HG03520 (cell line): Measurements from ENCODE around the gene CWF19L1.
A peak's percentile ranks its signal among the peaks of the same experiment; 100 is the strongest.

Source experiments
- ATAC-seq: cut with Tn5 transposase; IDR thresholded peaks from one replicate; pipeline ENCODE4 v1.9.1; 2021; ENCODE audit warnings: mild to moderate bottlenecking, moderate library complexity; ENCODE audit not compliant: unreplicated experiment

CWF19L1 gene

DNA sequence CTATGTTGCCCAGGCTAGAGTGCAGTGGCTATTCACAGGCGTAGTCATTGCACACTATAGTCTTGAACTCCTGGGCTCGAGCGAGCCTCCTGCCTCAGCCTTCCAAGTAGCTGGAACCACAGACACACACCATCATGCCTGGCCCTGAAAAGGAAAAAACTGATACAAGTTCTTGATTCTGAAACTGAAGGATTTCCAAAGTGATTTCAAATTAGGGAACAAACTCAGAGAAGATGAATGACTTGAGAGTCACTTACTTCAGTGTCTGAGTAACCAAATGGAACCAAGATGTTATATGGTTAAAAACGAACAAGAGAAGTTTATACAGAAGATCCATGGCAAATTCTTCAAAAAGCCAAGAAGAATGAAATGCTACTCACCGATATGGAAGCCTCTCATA, 14.4 kb downstream of the CWF19L1 start:
- ATAC-seq, result no peak

DNA sequence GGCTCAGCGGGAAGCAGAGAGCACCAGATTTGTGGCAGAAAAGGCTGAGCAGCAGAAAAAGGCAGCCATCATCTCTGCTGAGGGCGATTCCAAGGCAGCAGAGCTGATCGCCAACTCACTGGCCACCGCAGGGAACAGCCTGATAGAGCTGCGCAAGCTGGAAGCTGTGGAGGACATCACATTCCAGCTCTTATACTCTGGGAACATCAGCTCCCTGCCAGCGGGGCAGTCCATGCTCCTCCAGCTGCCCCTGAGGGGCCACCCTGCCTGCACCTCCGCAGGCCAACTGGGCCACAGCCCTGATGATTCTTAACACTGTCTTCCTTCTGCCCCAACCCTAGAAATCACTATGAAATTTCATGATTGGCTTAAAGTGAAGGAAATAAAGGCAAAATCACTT, 18.6 kb downstream of the CWF19L1 start:
- no peak for ATAC-seq

DNA sequence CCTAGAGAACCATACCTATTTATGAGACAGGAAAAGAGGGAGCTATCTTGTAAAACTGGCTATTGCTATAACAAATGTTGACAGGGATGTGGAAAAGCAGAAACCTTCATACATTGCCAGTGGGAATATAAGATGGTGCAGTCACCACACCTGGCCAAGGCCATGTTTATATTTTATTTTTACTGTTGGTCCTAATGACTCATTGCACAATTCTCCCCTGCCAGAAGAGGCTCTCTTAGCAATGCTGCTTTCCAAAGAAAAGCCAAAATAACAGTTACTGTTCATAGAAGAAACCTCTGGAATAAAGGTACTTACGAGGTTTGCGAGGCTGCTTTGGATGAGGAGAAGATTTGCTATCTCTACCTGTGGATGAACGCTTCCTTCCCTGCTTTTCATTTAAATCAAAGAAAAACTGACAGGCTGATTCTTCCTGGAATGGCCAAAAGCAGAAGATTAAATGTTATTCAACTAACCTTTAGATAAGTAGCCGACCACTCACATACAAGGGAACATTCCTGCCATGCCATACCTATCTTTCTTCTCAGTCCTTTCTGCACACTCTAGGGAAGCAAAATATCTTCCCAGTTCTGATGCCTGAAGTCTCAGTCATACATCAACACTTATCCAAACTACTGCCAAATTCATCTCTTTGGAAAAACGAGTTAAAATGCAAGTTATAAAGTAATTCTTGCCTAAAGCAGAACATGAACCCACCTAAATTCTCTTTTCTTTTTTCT, 21.8 kb downstream of the CWF19L1 start:
- ATAC-seq, result no peak

DNA sequence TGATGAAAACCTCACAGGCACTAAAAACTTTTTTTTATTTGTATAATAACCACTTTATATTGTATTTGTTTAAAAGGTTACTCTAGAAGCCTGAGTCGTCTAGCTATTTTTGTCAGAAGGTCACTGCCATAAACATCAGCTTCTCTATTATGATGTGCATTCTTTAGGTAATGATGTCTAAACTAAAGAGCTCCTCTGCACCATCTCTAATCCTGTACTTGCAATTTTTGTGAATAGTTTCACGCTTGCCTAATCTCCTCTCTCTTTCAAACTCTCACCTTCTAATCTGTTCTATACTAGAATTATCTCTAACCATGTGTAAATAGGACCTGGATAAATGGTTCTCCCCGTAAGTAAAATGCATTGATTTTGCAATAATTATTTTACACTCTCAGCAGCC, 27.6 kb downstream of the CWF19L1 start:
- no peak for ATAC-seq

DNA sequence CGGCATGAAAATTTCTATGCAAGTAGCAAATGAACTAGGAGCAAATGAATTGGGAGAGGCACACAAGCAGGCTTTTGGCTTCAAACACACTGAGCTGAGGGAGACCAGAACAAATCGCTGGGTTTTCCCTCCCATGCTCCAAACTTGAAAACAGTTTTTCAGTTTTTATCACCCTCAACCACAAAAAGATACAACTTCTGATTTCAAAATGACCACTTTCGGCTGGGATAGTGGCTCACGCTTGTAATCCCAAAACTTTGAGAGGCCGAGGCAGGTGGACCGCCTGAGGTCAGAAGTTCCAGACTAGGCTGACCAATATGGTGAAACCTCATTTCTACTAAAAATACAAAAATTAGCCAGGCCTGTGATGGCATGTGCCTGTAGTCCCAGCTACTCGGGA, 29.0 kb downstream of the CWF19L1 start:
- no peak for ATAC-seq

DNA sequence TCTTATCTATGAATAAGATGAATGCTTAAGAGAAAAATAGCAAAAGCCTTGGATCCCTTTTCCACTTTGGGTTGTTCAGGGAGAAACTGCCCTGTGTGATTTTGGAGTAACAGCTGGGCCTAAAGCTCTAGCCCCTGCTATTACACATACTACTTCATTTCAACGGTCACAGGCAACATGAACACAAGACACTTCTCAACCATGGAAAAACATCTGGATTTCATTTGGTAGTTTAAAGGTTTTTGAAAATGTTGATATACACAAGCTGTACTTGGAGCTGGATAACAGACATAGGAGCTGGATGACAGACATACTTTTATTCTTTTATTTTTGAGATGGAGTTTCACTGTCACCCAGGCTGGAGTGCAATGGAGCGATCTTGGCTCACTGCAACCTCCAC, 35.3 kb downstream of the CWF19L1 start:
- ATAC-seq, result no peak

DNA sequence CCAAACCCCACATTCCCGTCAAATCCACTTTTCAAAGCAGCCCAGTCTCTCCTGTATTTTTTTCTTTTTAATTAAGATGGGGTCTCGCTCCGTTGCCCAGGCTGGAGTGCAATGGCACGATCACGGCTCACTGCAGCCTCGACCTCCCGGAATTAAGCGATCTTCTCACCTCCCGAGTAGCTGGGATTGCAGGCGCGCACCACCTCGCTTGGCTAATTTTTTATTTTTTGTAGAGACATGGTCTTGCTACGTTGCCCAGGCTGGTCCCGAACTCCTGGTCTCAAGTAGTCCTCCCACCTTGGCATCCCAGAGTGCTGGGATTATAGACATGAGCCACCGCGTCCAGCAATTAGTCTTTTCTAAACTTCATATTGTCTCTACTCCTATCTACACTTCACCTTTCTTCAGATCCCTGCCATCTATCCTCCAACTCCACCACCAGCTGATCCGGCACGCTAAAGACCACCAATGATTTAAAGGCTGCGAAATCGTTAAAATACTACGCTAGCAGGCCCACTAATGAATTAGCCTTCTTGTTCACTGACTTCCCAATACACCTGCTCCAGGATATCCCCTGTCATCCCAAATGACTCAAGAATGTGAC, 37.5 kb downstream of the CWF19L1 start:
- ATAC-seq, result no peak

DNA sequence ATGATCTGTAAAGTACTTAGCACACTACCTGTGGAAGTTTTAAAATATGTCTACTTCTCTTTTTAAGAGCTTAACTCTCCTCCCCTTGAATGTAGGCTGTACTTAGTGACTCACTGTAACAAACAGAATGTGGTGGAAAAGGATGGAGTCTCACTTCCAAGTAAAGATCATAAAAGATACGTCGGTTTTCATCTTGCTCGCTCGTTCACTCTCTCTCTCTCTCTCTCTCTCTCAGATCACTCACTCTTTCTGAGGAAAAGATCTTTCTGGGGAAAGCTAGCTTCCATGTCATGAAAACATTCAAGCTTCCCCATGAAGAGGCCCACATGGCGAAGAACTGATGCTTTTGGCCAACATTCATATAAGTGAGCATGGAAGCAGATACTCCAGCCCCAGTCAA, 43.6 kb downstream of the CWF19L1 start:
- no peak for ATAC-seq

DNA sequence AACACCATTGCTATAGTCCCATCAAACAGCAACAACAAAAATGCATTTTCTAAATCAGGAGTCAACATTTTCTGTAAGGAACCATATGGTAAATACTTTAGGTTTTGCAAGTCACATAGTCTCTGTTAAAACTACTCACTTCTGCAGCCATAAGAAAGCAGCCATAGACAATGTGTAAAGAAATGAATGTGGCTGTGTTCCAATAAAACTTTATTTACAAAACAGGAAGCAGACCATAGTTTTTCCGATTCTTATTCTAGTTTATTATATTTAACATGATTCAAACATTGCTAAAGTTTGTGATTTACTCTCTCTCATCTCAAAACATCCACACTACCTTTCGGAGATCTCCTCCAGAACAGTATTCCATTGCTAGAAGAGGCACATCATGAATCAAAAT, 44.9 kb downstream of the CWF19L1 start:
- no peak for ATAC-seq

DNA sequence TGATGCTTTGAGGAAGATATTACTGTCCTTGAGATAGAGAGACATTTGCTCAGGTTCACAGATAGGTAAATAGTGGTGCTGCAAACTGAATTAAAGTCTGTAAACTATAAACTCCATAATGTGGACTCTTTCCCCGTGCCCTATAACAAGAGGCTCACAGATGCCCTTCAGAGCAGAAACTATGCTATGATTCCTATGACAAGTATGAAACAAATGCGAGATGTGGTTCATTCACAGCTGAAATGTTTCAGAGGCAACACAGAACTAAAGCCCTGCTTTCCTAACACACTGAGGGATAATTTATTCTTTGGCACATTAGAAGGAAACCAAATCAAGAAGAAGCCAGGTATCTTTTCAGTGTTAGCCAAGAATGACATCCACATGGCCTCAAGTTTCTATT, 51.4 kb downstream of the CWF19L1 start:
- ATAC-seq, result no peak

DNA sequence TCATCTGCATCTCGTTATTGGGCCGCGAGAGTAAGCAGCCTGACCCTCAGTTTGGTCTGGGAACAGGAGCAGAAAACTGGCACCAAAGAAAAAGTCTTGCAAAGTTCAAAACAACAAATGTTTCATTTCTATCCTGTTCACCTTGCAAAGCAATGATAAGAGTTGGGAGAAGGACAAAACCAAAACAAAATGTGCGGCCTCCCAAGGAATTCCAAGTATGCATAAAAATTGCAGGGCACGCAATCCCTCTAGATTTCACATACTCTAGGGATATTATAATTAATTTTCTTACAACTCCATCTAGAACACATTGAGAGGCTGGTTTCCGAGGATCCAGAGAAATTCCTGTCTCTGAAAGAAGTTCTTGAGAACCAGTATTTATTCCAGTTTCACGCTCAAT, 58.1 kb downstream of the CWF19L1 start:
- ATAC-seq, result no peak

DNA sequence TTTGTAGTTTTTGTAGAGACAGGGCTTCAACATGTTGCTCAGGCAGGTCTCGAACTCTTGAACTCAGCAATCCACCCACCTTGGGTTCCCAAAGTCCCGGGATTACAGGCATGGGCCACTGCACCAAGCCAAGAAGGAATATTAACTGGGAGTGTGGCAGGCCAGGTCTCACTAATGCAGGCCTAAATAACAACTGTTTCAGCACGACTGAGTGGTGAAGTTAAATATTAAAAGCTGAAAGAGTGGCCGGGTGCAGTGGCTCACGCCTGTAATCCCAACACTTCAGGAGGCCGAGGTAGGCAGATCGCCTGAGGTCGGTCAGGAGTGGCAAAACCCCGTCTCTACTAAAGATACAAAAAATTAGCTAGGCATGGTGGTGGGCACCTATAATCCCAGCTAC, 59.2 kb downstream of the CWF19L1 start:
- no peak for ATAC-seq

DNA sequence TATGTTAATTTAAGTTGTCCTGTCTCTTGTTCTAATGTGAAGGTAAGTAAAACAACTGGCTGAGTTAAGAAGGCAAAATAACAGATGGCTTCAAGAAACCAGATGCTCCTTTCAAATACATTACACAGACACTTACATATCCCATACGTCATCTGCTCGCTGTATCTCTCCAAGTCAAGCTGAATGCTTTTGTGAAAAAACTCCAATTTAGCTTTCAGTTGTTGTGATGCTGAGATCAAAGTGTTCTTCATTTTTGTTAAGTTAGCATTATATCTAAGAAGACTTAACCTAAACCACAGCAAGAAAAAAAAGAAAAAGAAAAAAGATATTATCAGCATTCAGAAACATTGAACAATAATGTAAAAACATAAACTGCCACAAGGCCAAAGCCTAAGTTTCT, 63.1 kb downstream of the CWF19L1 start:
- ATAC-seq, result no peak

DNA sequence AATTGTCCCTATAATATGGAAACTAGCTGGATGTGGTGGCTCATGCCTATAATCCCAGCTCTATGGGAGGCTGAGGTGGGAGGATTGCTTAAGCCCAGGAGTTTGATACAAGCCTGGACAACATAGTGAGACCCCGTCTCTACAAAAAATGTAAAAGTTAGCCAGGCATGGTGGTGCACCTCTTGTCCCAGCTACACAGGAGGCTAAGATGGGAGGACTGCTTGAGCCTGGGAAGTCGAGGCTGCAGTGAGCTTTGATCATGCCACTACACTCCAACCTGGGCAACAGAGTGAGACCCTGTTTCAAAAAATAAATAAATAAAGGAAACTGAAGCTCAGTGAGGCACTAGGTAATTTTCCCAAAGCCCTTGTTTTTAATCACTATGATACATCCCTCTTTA, 65.9 kb downstream of the CWF19L1 start:
- ATAC-seq, result no peak

DNA sequence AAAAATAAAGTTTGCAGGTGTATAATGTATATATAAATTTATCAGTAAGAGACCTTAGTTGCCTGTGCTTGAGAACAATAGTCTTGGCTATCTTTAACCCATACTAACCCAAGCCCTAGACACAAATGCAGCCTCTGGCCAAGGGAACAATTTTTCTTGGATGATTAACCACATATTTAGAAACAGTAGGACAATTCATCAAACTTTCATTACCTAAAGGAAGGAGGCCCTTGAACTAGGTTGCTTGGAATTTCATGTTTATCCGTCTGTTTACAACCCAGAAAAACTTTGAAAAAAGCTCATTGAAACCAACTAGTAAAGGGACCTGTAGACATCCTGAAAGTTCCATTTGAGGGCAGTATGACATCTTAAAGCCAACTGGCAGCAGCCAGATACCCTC, 72.7 kb downstream of the CWF19L1 start:
- ATAC-seq, result no peak

DNA sequence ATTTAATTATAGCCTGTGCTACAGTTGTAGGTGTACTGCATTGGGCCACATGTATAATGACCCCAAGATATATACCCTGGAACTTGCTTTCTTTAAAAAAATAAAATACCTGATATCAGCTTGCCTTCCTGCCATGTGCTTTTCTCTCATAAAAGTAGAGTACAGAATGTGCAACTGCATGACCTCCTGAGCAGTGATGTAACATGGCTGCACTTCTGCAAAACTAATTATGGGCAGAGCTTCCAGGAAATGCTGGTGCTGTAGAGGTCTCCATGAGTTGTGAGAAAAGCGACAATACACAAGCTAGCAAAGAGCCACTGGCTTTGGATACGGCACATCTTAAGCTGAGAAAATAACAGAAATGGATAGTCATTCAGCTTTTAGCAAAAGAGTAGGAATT, 75.1 kb downstream of the CWF19L1 start:
- no peak for ATAC-seq

DNA sequence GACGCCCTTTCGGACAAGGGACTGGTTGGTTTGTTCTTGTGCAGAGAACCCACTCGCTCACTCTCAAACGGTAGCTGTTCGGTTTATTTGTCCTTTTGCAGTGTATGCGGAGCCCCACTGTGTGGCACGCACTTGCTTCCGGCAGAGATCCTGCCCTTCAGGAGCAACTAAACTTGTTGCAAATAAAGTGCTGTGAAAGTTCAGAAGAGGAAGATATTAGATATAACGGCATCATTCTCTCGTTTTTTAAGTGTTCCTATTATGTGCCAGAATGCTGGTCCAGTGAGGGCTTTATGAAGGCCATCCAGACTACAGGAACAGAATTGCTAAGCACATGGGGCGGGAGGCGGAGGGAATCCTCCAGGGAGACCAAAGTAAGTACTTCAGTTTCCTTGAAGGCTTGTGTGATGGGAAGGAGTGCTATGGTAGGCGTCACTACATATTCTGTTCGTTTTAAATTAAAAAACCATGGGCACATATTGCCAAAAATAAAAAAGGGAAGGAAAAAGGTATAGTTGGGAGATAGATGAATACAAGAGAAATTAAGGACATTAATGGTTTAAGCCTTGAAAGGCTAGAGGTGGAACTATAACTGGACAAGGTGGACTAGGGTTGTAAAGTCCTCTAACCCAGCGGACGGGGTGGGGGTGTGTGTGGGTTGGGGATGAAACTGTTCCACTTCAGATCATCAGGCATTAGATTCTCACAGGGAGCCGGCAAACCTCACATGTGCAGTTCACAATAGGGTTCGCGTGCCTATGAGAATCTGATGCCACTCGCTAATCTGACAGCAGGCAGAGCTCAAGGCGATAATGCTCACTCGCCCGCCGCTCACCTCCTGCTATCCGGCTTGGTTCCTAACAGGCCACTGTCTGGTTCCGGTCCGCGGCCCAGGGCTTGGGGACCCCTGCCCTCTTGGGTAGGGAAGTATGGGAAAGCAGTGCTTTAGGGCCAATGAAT, 80.9 kb downstream of the CWF19L1 start:
- ATAC-seq, result peak; percentile 42

DNA sequence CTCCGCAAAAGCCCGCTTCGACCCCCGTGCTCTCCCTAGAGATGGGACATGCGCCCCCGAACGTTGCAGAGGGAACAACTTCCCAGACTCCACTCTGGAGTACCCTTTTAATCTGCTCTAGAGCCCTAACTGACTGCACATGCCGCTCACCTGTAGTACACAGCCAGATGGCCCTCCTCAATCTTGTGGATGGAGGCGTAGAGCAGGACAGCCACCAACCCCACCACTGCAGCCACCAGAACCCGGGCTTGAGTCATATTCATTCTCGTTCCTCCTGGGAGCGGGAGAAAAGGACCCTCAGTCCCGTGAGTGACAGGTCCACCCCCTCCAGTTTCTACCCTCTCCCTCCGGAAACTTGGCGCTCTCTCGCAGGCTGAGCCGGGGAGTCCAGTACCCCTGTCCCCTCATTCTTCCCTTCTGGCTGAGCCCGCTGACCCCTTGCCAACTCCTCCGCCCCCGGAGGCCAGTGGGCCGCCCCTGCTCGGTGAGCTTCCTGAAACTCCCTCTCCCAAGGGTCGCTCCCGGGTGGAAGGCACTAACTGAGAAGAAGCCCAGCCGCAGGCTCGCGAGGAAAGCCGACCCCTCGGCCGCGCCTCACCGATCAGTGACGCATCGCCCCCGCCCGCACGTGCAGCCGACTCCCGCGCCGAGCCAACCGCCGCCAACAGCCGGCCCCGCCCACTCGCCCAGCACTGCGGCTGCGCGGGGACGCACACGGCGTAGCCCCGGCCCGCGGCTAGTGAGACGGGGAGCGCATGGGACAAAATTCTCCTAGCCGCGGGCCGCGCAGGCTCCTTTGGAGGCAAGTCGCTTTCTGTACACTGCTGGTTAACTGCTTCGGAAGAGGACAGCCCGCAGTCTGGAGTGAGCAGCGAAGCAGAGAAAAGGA, 81.8 kb downstream of the CWF19L1 start, which contains the start of gene ERLIN1:
Gene ERLIN1 (minus strand): TSS at position 666 of the 889 bp plus-strand sequence. CDS start 403 bp downstream, at position 263.
- ATAC-seq, result peak; percentile 69

DNA sequence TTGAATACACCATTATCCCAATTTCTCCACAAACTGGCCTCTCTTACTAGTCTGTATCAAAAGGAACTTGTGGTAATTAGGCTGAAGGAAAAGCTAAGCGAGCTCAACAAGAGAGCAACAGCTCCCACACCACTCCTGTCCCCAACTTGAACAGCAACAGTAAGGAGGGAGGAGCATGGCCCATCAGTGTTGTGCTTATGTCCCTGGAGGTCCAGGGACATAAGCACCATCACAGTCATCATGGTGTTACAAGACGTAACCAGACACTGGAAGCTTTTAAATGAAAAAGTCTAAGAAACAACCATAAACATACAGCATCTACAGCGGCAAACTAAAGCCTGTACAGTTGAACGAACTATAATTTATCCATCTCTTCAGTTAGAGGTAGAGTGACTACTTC, 82.6 kb downstream of the CWF19L1 start:
- no peak for ATAC-seq

DNA sequence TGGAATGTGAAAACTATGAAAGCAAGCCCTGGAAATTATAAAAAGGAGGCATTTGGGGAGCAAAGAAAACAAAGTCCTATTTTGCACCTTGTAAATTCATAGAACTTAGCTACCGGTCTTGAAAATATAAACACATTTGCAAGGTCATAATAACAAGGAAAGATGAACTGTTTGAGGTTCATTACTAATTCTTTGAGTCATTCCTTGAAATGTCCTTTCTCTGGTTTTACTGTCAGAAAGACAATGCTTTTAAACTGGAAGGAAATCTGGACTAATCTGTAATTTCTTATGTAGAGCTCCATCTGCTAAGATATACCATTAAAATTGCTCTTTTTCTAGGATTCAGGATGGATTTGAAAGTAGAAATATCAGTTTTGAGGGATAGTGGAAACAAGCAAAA, 83.0 kb downstream of the CWF19L1 start:
- ATAC-seq, result no peak

DNA sequence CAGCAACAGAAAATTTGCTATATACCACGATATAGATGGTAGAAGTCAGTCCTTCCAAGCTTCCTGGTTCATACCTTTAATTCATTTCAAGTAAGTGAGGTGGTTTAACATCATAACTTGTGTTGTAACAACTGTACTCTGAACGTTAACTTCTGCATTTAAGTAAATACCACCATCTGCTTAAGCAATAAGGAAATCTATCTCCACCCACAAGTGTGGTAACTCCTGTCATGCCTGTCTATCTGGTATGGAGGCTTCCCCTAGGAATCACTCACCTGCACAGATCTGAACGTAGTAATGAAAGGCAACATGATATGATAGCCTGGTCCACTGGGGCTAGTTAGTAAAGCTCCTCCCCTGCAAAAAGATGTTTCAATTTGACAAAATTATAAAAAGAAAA, 84.0 kb downstream of the CWF19L1 start:
- ATAC-seq, result no peak
